ENCODE measurements around the gene SNRNP48.

The SNRNP48 gene

GRCh38 chr6:7628909-7629308 lies 38.9 kb downstream of the SNRNP48 start:
- POLR2A ChIA-PET, result interaction anchor here (0.6 kb wide), 1 partner anchor 90 kb away, joined by 4 read pairs; no protein-coding TSS in a partner anchor
- H3K4me1 ChIP-seq (ENCODE audit: control insufficient read depth, insufficient read depth, low read length), result peaks cover 9% of the 10 kb centered on the region; the same call in 1 of the 2 replicates
- H3K36me3 ChIP-seq (ENCODE audit: control insufficient read depth in 2 of 2, insufficient read depth in 1 of 2, low read length in 2 of 2), result no peaks in the 10 kb centered on the region
- TF ChIP-seq ZNF776 (tag by site-specific recombination; IDR thresholded peaks at IDR 0.05; ENCODE audit: borderline replicate concordance) (no peak), ZBTB7A (tag by site-specific recombination; IDR thresholded peaks at IDR 0.05; ENCODE audit: low read depth) (no peak), OSR2 (tag by site-specific recombination; IDR thresholded peaks at IDR 0.05) (no peak), ZNF76 (tag by site-specific recombination; IDR thresholded peaks at IDR 0.05; ENCODE audit: borderline replicate concordance, low read depth) (no peak), ZNF837 (tag by site-specific recombination; IDR thresholded peaks at IDR 0.05) (no peak)
- H3K9me3 ChIP-seq (ENCODE audit: control insufficient read depth, insufficient read depth, low read depth, low read length), result no peaks in the 10 kb centered on the region
- CTCF ChIA-PET, result interaction anchor here (0.6 to 1.4 kb wide), 2 partner anchors 13 to 377 kb away, joined by 5 to 6 read pairs; no protein-coding TSS in a partner anchor
- no peak overlapping the region for H3K4me3 ChIP-seq (ENCODE audit: low read depth, low read length)
- no peak overlapping the region for H3K27ac ChIP-seq (ENCODE audit: extremely low read depth, low read depth, low read length)

- Histone ChIP-seq H3K36me3 (ENCODE audit: control insufficient read depth in 2 of 2, insufficient read depth in 1 of 2, low read length in 2 of 2) (no peaks in the 10 kb centered on the region), H3K4me3 (ENCODE audit: low read depth, low read length) (no peak overlapping the region), H3K27ac (ENCODE audit: extremely low read depth, low read depth, low read length) (no peak overlapping the region), H3K4me1 (ENCODE audit: control insufficient read depth, insufficient read depth, low read length) (peaks cover 9% of the 10 kb centered on the region; the same call in 1 of the 2 replicates), H3K9me3 (ENCODE audit: control insufficient read depth, insufficient read depth, low read depth, low read length) (no peaks in the 10 kb centered on the region)
- POLR2A ChIA-PET, result no interaction called here
- CTCF ChIA-PET, result interaction anchor here (0.6 to 1.4 kb wide), 2 partner anchors 13 to 377 kb away, joined by 5 to 6 read pairs; no protein-coding TSS in a partner anchor
- TF ChIP-seq PRDM6 (tag by site-specific recombination; IDR thresholded peaks at IDR 0.05) (no peak), GLIS2 (tag by site-specific recombination; IDR thresholded peaks at IDR 0.05) (no peak), ZNF341 (tag by site-specific recombination; IDR thresholded peaks at IDR 0.05; ENCODE audit: low read depth) (no peak), SCRT1 (tag by site-specific recombination; IDR thresholded peaks at IDR 0.05; ENCODE audit: borderline replicate concordance) (no peak), ZNF354C (tag by site-specific recombination; IDR thresholded peaks at IDR 0.05; ENCODE audit: borderline replicate concordance, low read depth) (no peak), KLF8 (tag by site-specific recombination; IDR thresholded peaks at IDR 0.05) (no peak), ZNF561 (tag by site-specific recombination; IDR thresholded peaks at IDR 0.05; ENCODE audit: borderline replicate concordance) (no peak), PRDM1 (tag by site-specific recombination; IDR thresholded peaks at IDR 0.05) (no peak), BCL6B (tag by site-specific recombination; IDR thresholded peaks at IDR 0.05) (no peak), MYNN (tag by site-specific recombination; IDR thresholded peaks at IDR 0.05; ENCODE audit: borderline replicate concordance) (no peak), ZNF132 (tag by site-specific recombination; IDR thresholded peaks at IDR 0.05; ENCODE audit: borderline replicate concordance) (no peak), ZNF404 (tag by site-specific recombination; IDR thresholded peaks at IDR 0.05) (no peak), ZFP69B (tag by site-specific recombination; IDR thresholded peaks at IDR 0.05) (no peak), ZNF560 (tag by site-specific recombination; IDR thresholded peaks at IDR 0.05; ENCODE audit: borderline replicate concordance) (no peak), ZNF621 (tag by site-specific recombination; IDR thresholded peaks at IDR 0.05) (no peak), ZNF302 (tag by site-specific recombination; IDR thresholded peaks at IDR 0.05; ENCODE audit: low read depth) (no peak), ZNF174 (tag by site-specific recombination; IDR thresholded peaks at IDR 0.05) (no peak), ZNF350 (tag by site-specific recombination; IDR thresholded peaks at IDR 0.05) (no peak), ZNF335 (tag by site-specific recombination; conservative IDR thresholded peaks at IDR 0.05) (no peak), ZNF311 (tag by site-specific recombination; IDR thresholded peaks at IDR 0.05; ENCODE audit: borderline replicate concordance) (no peak)
Measured at GRCh38 chr6:7629321-7629720, 39.3 kb downstream of the SNRNP48 start.
